Activated CD4-positive, alpha-beta T cell treated with anti-CD3 and anti-CD28 coated beads, Interleukin-10, Interleukin-2, amounts not matched to agents 100 ng/mL and 50 ng/mL, durations not matched to agents 16 hours and 8 hours (primary cell): ENCODE data around the gene HAGH.

Experiments
- DNase-seq: peaks from one replicate; pipeline ENCODE4 v3.0.0-alpha.2; 2020

Gene HAGH

GRCh38 chr16:1772908-1773702, 53.5 kb downstream of the HAGH start, which contains the start of gene MRPS34:
Gene MRPS34, minus strand, starts transcription at chr16:1773134. Its CDS starts 15 bp downstream, at chr16:1773119.
- DNase-seq = peak; percentile 90

- DNase-seq = peak; percentile 71
Measured at GRCh38 chr16:1772362-1772907, 54.2 kb downstream of the HAGH start, which contains the start of gene EME2. Gene EME2, plus strand, starts transcription at chr16:1772810. Its CDS starts 418 bp downstream, at chr16:1773228.

- no peak for DNase-seq
Measured at GRCh38 chr16:1771864-1772361, 54.7 kb downstream of the HAGH start.

GRCh38 chr16:1771188-1771863, 55.3 kb downstream of the HAGH start, which contains the start of gene NME3:
Gene NME3, minus strand, starts transcription at chr16:1771543. Its CDS starts 9 bp downstream, at chr16:1771534.
- peak; percentile 85 for DNase-seq

GRCh38 chr16:1770328-1771187, 56.1 kb downstream of the HAGH start:
- peak; percentile 56 for DNase-seq

- no peak for DNase-seq
Measured at GRCh38 chr16:1769402-1770300, 57.0 kb downstream of the HAGH start.

- no peak for DNase-seq
Measured at GRCh38 chr16:1768767-1769401, 57.7 kb downstream of the HAGH start.

GRCh38 chr16:1768061-1768766, 58.4 kb downstream of the HAGH start:
- DNase-seq = no peak

GRCh38 chr16:1767116-1767994, 59.3 kb downstream of the HAGH start:
- no peak for DNase-seq

GRCh38 chr16:1766701-1767100, 59.9 kb downstream of the HAGH start:
- no peak for DNase-seq

- no peak for DNase-seq
Measured at GRCh38 chr16:1766231-1766630, 60.4 kb downstream of the HAGH start.

- DNase-seq = no peak
Measured at GRCh38 chr16:1765826-1766225, 60.8 kb downstream of the HAGH start.

GRCh38 chr16:1764971-1765370, 61.7 kb downstream of the HAGH start:
- no peak for DNase-seq

- no peak for DNase-seq
Measured at GRCh38 chr16:1763521-1764511, 62.8 kb downstream of the HAGH start.

- DNase-seq = no peak
Measured at GRCh38 chr16:1762879-1763520, 63.6 kb downstream of the HAGH start.

- DNase-seq = no peak
Measured at GRCh38 chr16:1762196-1762878, 64.3 kb downstream of the HAGH start.

- no peak for DNase-seq
Measured at GRCh38 chr16:1761751-1762150, 64.9 kb downstream of the HAGH start.
